T-helper 22 cell (primary cell): ENCODE data around the gene EIF4E3.

Source experiments
- DNase-seq: peaks from one replicate; pipeline ENCODE4 v3.0.0-alpha.2; 2020; ENCODE audit warnings: low read depth

Gene EIF4E3

GRCh38 chr3:71647751-71648150, 77.5 kb downstream of the EIF4E3 start:
- DNase-seq: no peak

- DNase-seq: no peak
These were observed 78.2 kb downstream of the EIF4E3 start for GRCh38 chr3:71646971-71647370.

- no peak for DNase-seq
These were observed 80.1 kb downstream of the EIF4E3 start for GRCh38 chr3:71645140-71645539.

- no peak for DNase-seq
These were observed 83.5 kb downstream of the EIF4E3 start for GRCh38 chr3:71641674-71642073.

GRCh38 chr3:71640331-71640983, 84.7 kb downstream of the EIF4E3 start:
- DNase-seq: no peak

GRCh38 chr3:71636482-71636881, 88.7 kb downstream of the EIF4E3 start:
- DNase-seq: no peak

GRCh38 chr3:71636001-71636400, 89.2 kb downstream of the EIF4E3 start:
- DNase-seq: no peak

- no peak for DNase-seq
These were observed 90.5 kb downstream of the EIF4E3 start for GRCh38 chr3:71634671-71635070.

- no peak for DNase-seq
These were observed 95.5 kb downstream of the EIF4E3 start for GRCh38 chr3:71629711-71630110.

GRCh38 chr3:71629289-71629688, 95.9 kb downstream of the EIF4E3 start:
- DNase-seq: no peak

GRCh38 chr3:71628522-71628921, 96.7 kb downstream of the EIF4E3 start:
- DNase-seq: no peak

- DNase-seq: no peak
These were observed 99.5 kb downstream of the EIF4E3 start for GRCh38 chr3:71625676-71626075.
